Heart left ventricle (tissue), 16 donors: Measurements from ENCODE around the gene ABR. TPM values are rescaled to one million over a fixed set of nuclear protein-coding genes. Genes with fewer than 3 reads are reported as not detected.
"Not testable (repeated sequence)": the region's sequence is repeated elsewhere in the genome, so short reads cannot be mapped to it uniquely, and the experiment has no call there.

Source experiments
- ATAC-seq, 4 donors: fragments of 200-7000 bp; cut with Tn5 transposase; one replicate each; pipeline ENCODE4 v1.9.1; 2020 to 2022; ENCODE audit warnings: moderate library complexity in 4 of 4, mild to moderate bottlenecking in 3 of 4, moderate number of reproducible peaks in 1 of 4
- DNase-seq, 5 donors: peaks; one replicate each; pipeline ENCODE4 v3.0.0-alpha.2; 2020
- H3K27ac ChIP-seq, 12 donors: fragments of 200-600 bp; sonication (generic) in 4 of 12; one replicate each; pipeline versions ENCODE4 v1.5.0 to v1.8.0; 2016 to 2022; ENCODE audit warnings: mild to moderate bottlenecking in 2 of 12
- H3K27me3 ChIP-seq, 9 donors: fragments of 200-600 bp; sonication (generic) in 2 of 9; one replicate each; pipeline versions ENCODE4 v1.5.1 to v1.8.0; 2016 to 2022; ENCODE audit warnings: mild to moderate bottlenecking in 3 of 9
- H3K36me3 ChIP-seq, 9 donors: fragments of 200-600 bp; sonication (generic) in 2 of 9; one replicate each; pipeline versions ENCODE4 v1.5.0 to v1.8.0; 2018 to 2022; ENCODE audit warnings: mild to moderate bottlenecking in 2 of 9
- H3K4me1 ChIP-seq, 12 donors: fragments of 200-600 bp; sonication (generic) in 4 of 12; one replicate each; pipeline versions ENCODE4 v1.5.0 to v1.8.0; 2016 to 2022; ENCODE audit warnings: mild to moderate bottlenecking in 3 of 12
- H3K4me3 ChIP-seq, 12 donors: fragments of 200-600 bp; sonication (generic) in 4 of 12; one replicate each; pipeline versions ENCODE4 v1.5.0 to v1.8.0; 2017 to 2022; ENCODE audit warnings: mild to moderate bottlenecking in 9 of 12, moderate library complexity in 4 of 12
- H3K9me3 ChIP-seq, 12 donors: fragments of 200-600 bp; sonication (generic) in 4 of 12; one replicate each; pipeline versions ENCODE4 v1.5.0 to v1.8.0; 2016 to 2022; ENCODE audit warnings: mild to moderate bottlenecking in 1 of 12
- CTCF ChIP-seq, 12 donors: fragments of 200-600 bp; sonication (generic) in 4 of 12; IDR thresholded peaks; one replicate each; pipeline versions ENCODE4 v1.5.0 to v1.8.0; 2018 to 2022; ENCODE audit warnings: antibody characterized with exemption in 12 of 12, mild to moderate bottlenecking in 5 of 12
- POLR2A ChIP-seq, 2 donors: fragments of 450-650 bp; IDR thresholded peaks; one replicate each; pipeline ENCODE4 v1.6.1; 2017; ENCODE audit warnings: antibody characterized with exemption in 2 of 2, mild to moderate bottlenecking in 2 of 2, moderate library complexity in 2 of 2
- WGBS, 4 donors: extraction: QIAGEN DNeasy Blood & Tissue Kit in 2 of 4; methylation state at CpG; one replicate each; pipeline versions ENCODE4 v1.1.5 to v1.1.7; 2013 to 2018; 5-methylcytosine and 5-hydroxymethylcytosine counted together
- intact Hi-C, 10 donors: fragments of 100-400 bp; cut with DNase I; formaldehyde crosslinking; loops; one replicate each; pipeline versions ENCODE4 v1.11.1 to v1.14.2; 2022
- polyA plus RNA-seq, 2 donors: library from polyadenylated mRNA; stranded (reverse); fragments of 200-250 nt; gene quantifications; one replicate each; pipeline ENCODE4 v1.2.3, GENCODE V29; 2013
- total RNA-seq, 9 donors: library from RNA; depleted of rRNA in 2 of 9; stranded (reverse); fragments of >200 nt in 2 of 9; fragmentation: NEBNext Ultra II Directional in 3 of 9; extraction: Animal tissue kit (Norgen Biotek cat#: 25700) in 3 of 9; gene quantifications; one replicate each; pipeline versions ENCODE4 v1.1.0 to v1.2.4, GENCODE V29; 2016 to 2023
- donor health status: ischemic (EF 13 %, LVEDD 7.1; RV severe dilation, severe dysfunction).
- donor health status: healthy with polysubstance abuse.
- donor health status: DM: no; HTN: yes; CAD: no.
- donor health status: DM: no; HTN: no; CAD: no.
- donor health status: ischemic (EF 25% LVEDD 6.9; RV normal size, moderate dysfunction).
- donor health status: ischemic (EF 25% LVEDD 5.7; RV mildly dilated, moderate dysfunction).
- donor health status: healthy.
- donor health status: DM: yes; HTN: yes; CAD: no.
- donor health status: ischemic (EF 35%, LVEDD 5.7; RV mildly dilated, moderate dysfunction).
- donor health status: nonischemic (EF 11% LVEDD 7.7; RV severe dilation, severe dysfunction).
- donor health status: DM: yes; HTN: yes; CAD: no.
- donor health status: PGD.
- donor health status: ischemic (EF 29% LVEDD 5.4; RV normal size, mild dysfunction).
- donor health status: nonischemic (EF 23%, LVEDD 6.1; RV moderate dilation, normal function).

The ABR gene
- total and polyA plus RNA-seq, 11 donors, result 64.5 to 171 (median 149) TPM

- 90 to 94% (median 90%) methylated on average over 28 of the region's 28 CpGs for WGBS, 4 donors
- ATAC-seq (no peak), DNase-seq (peak in 3 of 5 donors; percentile 10 to 43 (median 16))
- peaks cover 0 to 54% (median 36%) of the 10 kb centered on the region in 9 donors for H3K36me3 ChIP-seq
- no peaks in the 10 kb centered on the region for H3K9me3 ChIP-seq
- no peak for TF ChIP-seq CTCF (IDR thresholded peaks at IDR 0.05)
- no peak for TF ChIP-seq POLR2A (IDR thresholded peaks at IDR 0.05)
- H3K4me3 ChIP-seq, result no peak overlapping the region
- H3K27ac ChIP-seq, result peak overlapping the region in 3 of 12 donors; percentile 2 to 46 (median 23)
- peaks cover 4 to 59% (median 22%) of the 10 kb centered on the region in 12 donors for H3K4me1 ChIP-seq
- no peaks in the 10 kb centered on the region for H3K27me3 ChIP-seq
- intact Hi-C loops, result loop anchor here in 6 of 10 donors (5.0 to 10.0 kb wide), 6 partner anchors 42 to 255 kb away; no protein-coding TSS in a partner anchor
These were observed 130.1 kb downstream of the ABR start for GRCh38 chr17:1049446-1050225.

- not testable (repeated sequence) for ATAC-seq, H3K27me3 ChIP-seq, H3K9me3 ChIP-seq, H3K4me3 ChIP-seq
- Histone ChIP-seq H3K36me3 (peaks cover 0 to 48% (median 29%) of the 10 kb centered on the region in 9 donors), H3K4me1 (peaks cover 11 to 67% (median 28%) of the 10 kb centered on the region in 12 donors), H3K27ac (peak overlapping the region in 8 of 12 donors; percentile 77 to 95 (median 85))
- intact Hi-C loops, result loop anchor here in 3 of 10 donors (5.0 to 10.0 kb wide), 3 partner anchors 41 to 164 kb away; no protein-coding TSS in a partner anchor
- DNase-seq, result peak in 3 of 5 donors; percentile 18 to 51 (median 26)
- WGBS, 4 donors, result 75 to 88% (median 83%) methylated on average over 31 to 49 of the region's 49 CpGs
These were observed 131.2 kb downstream of the ABR start for GRCh38 chr17:1048516-1049115.

- Histone ChIP-seq H3K4me3 (no peak overlapping the region), H3K4me1 (peaks cover 11 to 69% (median 35%) of the 10 kb centered on the region in 12 donors), H3K9me3 (no peaks in the 10 kb centered on the region), H3K36me3 (peaks cover 0 to 47% (median 26%) of the 10 kb centered on the region in 9 donors), H3K27me3 (no peaks in the 10 kb centered on the region), H3K27ac (peak overlapping the region; percentile 52 to 95 (median 84))
- 56 to 76% (median 62%) methylated on average over 16 to 20 of the region's 20 CpGs for WGBS, 4 donors
- TF ChIP-seq POLR2A (IDR thresholded peaks at IDR 0.05) (no peak), CTCF (IDR thresholded peaks at IDR 0.05) (no peak)
- intact Hi-C loops, result loop anchor here in 3 of 10 donors (5.0 to 10.0 kb wide), 3 partner anchors 41 to 163 kb away; no protein-coding TSS in a partner anchor
- no peak for ATAC-seq
- DNase-seq, result peak in 3 of 5 donors; percentile 18 to 51 (median 28)
These were observed 131.8 kb downstream of the ABR start for GRCh38 chr17:1047879-1048470.

- Histone ChIP-seq H3K4me3 (no peak overlapping the region), H3K27ac (peak overlapping the region; percentile 52 to 95 (median 84)), H3K9me3 (no peaks in the 10 kb centered on the region), H3K4me1 (peaks cover 11 to 74% (median 38%) of the 10 kb centered on the region in 12 donors), H3K27me3 (no peaks in the 10 kb centered on the region), H3K36me3 (peaks cover 0 to 54% (median 26%) of the 10 kb centered on the region in 9 donors)
- intact Hi-C loops, result loop anchor here in 3 of 10 donors (5.0 to 10.0 kb wide), 3 partner anchors 40 to 163 kb away; no protein-coding TSS in a partner anchor
- 39 to 53% (median 50%) methylated on average over 14 to 21 of the region's 21 CpGs for WGBS, 4 donors
- peak; percentile 61 to 89 (median 69) for DNase-seq
- ATAC-seq, result peak; percentile 68 to 80 (median 77)
- TF ChIP-seq CTCF (IDR thresholded peaks at IDR 0.05), result peak in 7 of 12 donors; percentile 9 to 37 (median 22)
- TF ChIP-seq POLR2A (IDR thresholded peaks at IDR 0.05), result no peak
These were observed 132.5 kb downstream of the ABR start for GRCh38 chr17:1047177-1047878.
